ENCODE results near the gene CFAP74.

Gene CFAP74

GRCh38 chr1:1969505-1969900, 34.1 kb downstream of the CFAP74 start:
- DNase-seq, result no peak

- DNase-seq, result no peak
These were observed 34.6 kb downstream of the CFAP74 start for GRCh38 chr1:1968767-1969504.

DNA sequence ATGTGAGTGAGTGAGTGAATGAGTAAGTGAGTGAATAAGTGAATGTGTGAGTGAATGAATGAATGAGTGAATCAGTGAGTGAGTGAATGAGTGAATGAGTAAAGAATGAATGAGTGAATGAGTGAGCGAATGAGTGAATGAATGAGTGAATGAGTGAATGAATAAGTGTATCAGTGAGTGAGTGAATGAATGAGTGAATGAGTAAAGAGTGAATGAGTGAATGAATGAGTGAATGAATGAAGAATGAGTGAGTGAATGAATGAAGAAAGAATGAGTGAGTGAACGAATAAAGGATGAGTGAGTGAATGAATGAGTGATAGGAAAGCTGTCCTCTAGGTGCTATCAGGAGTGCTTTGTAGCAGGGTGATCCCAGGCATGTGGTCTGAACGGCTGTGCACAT, 35.7 kb downstream of the CFAP74 start:
- DNase-seq, result no peak

GRCh38 chr1:1967151-1967550, 36.4 kb downstream of the CFAP74 start:
- no peak for DNase-seq

GRCh38 chr1:1966071-1966740, 37.4 kb downstream of the CFAP74 start:
- no peak for DNase-seq

DNA sequence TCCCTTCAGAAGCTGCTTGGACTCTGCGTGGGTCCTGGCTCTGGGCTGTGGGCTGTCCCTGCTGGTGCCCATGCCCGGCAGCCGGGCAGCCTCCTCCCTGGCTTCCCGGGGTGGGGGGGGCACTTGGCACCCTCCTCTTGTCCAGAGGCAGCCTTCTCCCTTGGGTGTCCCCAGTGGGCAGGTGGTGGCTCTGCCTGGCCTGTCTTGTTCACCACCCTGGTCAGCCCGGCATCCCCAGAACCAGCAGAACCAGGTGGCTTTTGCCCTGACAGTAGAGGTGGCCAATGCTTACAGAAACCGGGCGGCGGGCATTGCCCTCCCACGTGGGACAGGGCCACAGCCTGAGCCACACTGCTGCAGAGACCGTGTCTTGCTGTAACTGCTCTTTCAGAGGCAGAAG, 38.0 kb downstream of the CFAP74 start:
- DNase-seq, result no peak

GRCh38 chr1:1964811-1965210, 38.8 kb downstream of the CFAP74 start:
- no peak for DNase-seq

DNA sequence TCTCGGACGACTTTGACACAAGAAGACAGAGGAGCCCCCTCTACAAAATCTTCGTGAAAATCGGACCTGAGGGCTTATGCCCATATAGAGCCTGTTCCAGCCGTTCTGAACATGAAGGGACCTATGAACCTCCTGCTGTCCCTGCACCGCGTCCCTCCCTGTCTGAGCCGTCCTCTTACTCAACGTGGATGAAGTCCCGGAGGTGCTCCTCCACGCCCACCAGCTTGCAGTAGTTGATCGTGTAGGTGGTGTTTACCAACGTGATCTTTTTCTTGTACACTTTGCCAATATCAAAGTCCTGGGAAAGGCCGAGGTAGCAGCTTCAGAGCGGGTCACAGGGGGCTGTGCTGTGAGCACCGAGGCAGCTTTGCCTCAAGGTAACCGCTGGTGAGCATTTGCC, 40.0 kb downstream of the CFAP74 start:
- no peak for DNase-seq

GRCh38 chr1:1962752-1963151, 40.8 kb downstream of the CFAP74 start:
- no peak for DNase-seq

DNA sequence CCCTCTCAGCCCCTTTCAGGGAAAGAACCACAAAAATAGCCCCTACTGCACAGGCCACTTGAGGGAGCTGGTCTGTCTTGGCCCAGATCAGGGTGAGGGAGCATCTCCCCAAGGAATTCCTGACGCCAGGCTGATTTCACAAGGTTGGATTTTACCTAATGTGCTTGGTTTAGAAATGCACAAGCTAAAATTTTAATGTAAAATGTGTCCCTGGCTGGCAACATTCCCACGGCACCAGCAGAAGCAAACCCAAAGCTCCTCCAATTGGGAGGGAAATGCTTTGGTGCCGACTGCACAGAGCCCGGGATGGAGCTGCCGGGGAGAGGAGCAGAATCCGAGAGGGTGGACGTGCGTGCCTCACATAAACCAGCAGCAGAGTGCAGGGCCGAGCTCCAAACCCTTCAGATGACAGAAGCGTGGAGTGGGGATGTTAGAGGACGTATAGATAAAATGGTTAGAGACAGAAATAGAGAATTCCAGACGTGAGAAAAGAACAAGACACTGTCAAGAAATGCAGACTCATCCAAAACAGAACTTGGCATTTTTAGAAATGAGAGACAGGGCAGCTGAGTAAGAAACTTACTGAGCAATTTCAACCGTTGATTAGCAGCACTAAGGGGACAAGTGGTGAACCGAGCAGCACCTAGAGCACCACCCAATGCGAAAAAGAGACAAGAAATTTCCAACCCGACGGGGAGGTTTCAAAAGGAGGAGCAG, 42.9 kb downstream of the CFAP74 start:
- no peak for DNase-seq

DNA sequence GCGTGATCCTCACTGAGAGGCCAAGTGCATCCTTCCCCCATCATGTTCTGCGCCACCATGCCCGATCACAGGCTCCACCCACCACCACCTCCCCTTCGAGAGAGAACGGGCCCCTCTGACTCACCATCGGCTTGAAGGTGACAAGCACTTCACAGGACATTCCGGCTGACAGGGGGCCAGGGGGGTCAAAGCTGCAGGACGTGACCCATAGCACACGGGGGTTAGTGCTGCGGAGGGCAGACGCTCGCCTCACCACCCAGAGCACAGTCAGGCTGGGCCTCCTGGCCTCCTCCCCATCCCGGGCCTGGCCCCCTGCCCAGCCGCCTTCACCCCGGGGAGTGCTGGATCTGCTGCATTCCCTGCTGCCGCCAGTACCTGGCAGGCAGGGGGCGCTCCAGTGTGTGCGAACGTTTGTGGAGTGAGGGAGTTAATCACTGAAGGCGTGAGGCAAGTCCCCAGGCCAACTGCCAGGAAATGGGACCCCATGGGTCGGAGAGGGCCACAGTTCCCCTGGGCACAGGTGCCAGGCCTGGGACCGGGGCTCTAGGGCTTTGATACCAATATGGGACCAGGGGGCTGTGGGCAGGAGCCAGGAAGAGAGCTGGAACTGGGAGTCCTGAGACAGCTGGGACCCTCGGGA, 43.6 kb downstream of the CFAP74 start:
- DNase-seq, result peak; percentile 83 to 88

- DNase-seq, result no peak
These were observed 44.1 kb downstream of the CFAP74 start for GRCh38 chr1:1959459-1959839.

DNA sequence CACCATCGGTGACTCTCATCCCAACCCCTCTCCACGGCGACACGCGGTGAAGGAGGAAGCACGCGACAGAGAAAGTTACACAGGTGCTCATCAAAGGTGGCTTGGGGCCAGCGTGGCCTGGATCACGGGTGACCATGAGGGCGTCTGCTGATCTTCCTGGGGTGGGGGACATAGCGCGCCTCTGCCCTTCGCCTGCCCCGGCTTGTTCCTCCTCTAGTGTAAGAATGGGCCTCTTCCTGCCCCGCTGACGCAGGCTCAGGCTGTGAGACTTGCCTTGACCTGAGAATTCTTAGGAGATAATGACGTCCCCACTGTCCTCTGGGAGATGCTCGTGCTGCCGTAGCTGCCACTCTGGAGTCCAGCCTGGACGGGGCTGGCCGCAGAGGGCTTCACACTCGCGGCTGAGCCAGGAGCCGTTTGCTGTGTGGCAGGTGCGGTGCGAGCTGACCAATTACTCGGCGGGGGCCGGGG, 45.5 kb downstream of the CFAP74 start:
- DNase-seq, result no peak

GRCh38 chr1:1957533-1957961, 46.0 kb downstream of the CFAP74 start:
- DNase-seq, result no peak

DNA sequence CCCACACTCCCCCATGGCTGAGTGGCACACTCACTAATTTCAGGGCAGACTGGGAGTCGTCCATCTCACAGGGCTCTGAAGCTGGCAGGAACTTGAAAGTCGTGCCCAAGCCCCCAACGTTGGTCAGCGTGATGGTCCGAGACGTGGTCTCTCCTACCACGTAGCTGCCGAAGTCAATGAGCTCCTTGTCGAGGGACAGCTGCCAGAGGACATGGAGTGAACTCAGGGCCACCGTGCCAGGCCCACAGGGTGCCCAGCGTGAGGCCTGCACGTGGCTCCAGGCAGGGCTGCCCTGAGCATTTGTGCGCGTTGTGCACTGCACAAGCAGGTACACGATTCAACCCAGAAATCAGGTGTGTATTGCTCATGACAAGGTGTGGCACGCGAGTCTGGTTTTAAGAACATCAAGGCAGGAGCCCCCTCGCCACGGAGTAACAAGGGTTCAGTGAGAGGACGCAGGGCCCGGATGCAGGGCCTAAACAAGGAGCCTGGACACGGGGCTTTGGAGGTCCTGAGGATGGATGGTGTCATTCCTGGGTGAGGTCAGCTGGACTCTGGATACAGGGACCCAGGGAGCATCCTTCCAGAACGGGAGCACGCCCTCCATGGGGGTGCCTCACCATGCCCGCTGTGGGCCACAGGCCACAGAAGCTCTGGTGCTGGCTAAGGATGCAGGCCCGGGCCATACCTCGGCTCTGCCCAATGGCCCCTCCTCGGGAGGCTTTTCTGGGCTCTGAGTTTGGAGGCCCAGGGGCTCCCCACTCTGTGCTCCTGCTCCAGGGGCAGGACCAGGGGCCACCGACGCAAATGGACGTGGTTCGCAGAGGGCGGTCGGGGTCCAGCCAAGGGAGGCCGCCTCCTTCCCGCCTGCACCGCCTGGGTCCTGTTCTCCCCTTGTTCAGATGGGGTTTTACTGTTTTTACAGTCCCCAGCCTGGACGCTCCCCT, 46.7 kb downstream of the CFAP74 start:
- no peak for DNase-seq

GRCh38 chr1:1956101-1956500, 47.5 kb downstream of the CFAP74 start:
- no peak for DNase-seq

GRCh38 chr1:1955621-1956094, 47.9 kb downstream of the CFAP74 start:
- no peak for DNase-seq

- DNase-seq, result no peak
These were observed 48.6 kb downstream of the CFAP74 start for GRCh38 chr1:1954831-1955441.

GRCh38 chr1:1954015-1954414, 49.6 kb downstream of the CFAP74 start:
- DNase-seq, result no peak

DNA sequence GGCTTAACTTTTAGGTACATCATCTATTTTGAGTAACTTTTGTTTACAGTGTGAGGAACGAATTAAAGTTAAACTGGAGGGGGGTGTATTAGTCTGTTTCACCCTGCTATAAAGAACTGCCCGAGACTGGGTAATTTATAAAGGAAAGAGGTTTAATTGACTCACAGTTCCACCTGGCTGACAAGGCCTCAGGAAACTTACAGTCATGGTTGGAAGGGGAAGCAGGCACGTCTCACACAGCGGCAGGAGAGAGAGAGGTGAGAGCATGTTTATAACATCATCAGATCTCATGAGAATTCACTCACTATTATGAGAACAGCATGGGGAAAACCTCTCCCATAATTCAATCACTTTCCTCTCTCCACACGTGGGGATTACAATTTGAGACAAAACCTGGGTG, 52.6 kb downstream of the CFAP74 start:
- DNase-seq, result no peak

GRCh38 chr1:1948783-1949182, 54.8 kb downstream of the CFAP74 start:
- DNase-seq, result no peak

- DNase-seq, result peak; percentile 79 to 91
These were observed 56.1 kb downstream of the CFAP74 start for GRCh38 chr1:1947493-1947892.
